ENCODE measurements around the gene DTNB. TPM values are rescaled to one million over a fixed set of nuclear protein-coding genes. Genes with fewer than 3 reads are reported as not detected.

The DTNB gene
- total RNA-seq, 1 donor from 2014 or later = 17.9 TPM

GRCh38 chr2:25483607-25484266 is 189.6 kb downstream of the DTNB start:
- H3K27me3 ChIP-seq = no peaks in the 10 kb centered on the region
- peaks cover 10% of the 10 kb centered on the region for H3K4me1 ChIP-seq
- no peaks in the 10 kb centered on the region for H3K9me3 ChIP-seq
- no peaks in the 10 kb centered on the region for H3K36me3 ChIP-seq
- intact Hi-C loops (cut with DNase I) = no loop called here
- H3K4me3 ChIP-seq = no peak overlapping the region
- no peak overlapping the region for H3K27ac ChIP-seq
- no peak for DNase-seq (ENCODE audit: extremely low spot score in 2 of 2)
- TF ChIP-seq CTCF (IDR thresholded peaks at IDR 0.05) (no peak), POLR2A (IDR thresholded peaks at IDR 0.05) (no peak), POLR2AphosphoS5 (IDR thresholded peaks at IDR 0.05; ENCODE audit: insufficient read depth in 1 of 2, low read depth in 1 of 2) (no peak)

- Histone ChIP-seq H3K4me1 (peaks cover 10% of the 10 kb centered on the region), H3K27ac (no peak overlapping the region), H3K36me3 (no peaks in the 10 kb centered on the region), H3K27me3 (no peaks in the 10 kb centered on the region), H3K9me3 (no peaks in the 10 kb centered on the region), H3K4me3 (no peak overlapping the region)
- DNase-seq (ENCODE audit: extremely low spot score in 2 of 2) = no peak
- TF ChIP-seq POLR2AphosphoS5 (IDR thresholded peaks at IDR 0.05; ENCODE audit: insufficient read depth in 1 of 2, low read depth in 1 of 2) (no peak), CTCF (IDR thresholded peaks at IDR 0.05) (no peak), POLR2A (IDR thresholded peaks at IDR 0.05) (no peak)
- intact Hi-C loops (cut with DNase I) = no loop called here
These were observed 191.0 kb downstream of the DTNB start for GRCh38 chr2:25482341-25482740.

- Histone ChIP-seq H3K27ac (no peak overlapping the region), H3K4me1 (peaks cover 10% of the 10 kb centered on the region), H3K27me3 (no peaks in the 10 kb centered on the region), H3K36me3 (no peaks in the 10 kb centered on the region), H3K9me3 (no peaks in the 10 kb centered on the region), H3K4me3 (no peak overlapping the region)
- no peak for DNase-seq (ENCODE audit: extremely low spot score in 2 of 2)
- no peak for TF ChIP-seq POLR2A (IDR thresholded peaks at IDR 0.05)
- no peak for TF ChIP-seq POLR2AphosphoS5 (IDR thresholded peaks at IDR 0.05; ENCODE audit: insufficient read depth in 1 of 2, low read depth in 1 of 2)
- no peak for TF ChIP-seq CTCF (IDR thresholded peaks at IDR 0.05)
- intact Hi-C loops (cut with DNase I) = no loop called here
These were observed 191.7 kb downstream of the DTNB start for GRCh38 chr2:25481381-25482300.

GRCh38 chr2:25480561-25480960 is 192.8 kb downstream of the DTNB start:
- TF ChIP-seq POLR2AphosphoS5 (IDR thresholded peaks at IDR 0.05; ENCODE audit: insufficient read depth in 1 of 2, low read depth in 1 of 2) (no peak), POLR2A (IDR thresholded peaks at IDR 0.05) (no peak)
- H3K4me1 ChIP-seq = peaks cover 10% of the 10 kb centered on the region
- intact Hi-C loops (cut with DNase I) = no loop called here
- H3K27ac ChIP-seq = no peak overlapping the region
- no peaks in the 10 kb centered on the region for H3K27me3 ChIP-seq
- H3K36me3 ChIP-seq = no peaks in the 10 kb centered on the region
- no peak overlapping the region for H3K4me3 ChIP-seq
- H3K9me3 ChIP-seq = no peaks in the 10 kb centered on the region
- no peak for DNase-seq (ENCODE audit: extremely low spot score in 2 of 2)

- Histone ChIP-seq H3K9me3 (no peaks in the 10 kb centered on the region), H3K36me3 (no peaks in the 10 kb centered on the region), H3K4me1 (peaks cover 10% of the 10 kb centered on the region), H3K4me3 (no peak overlapping the region), H3K27ac (no peak overlapping the region), H3K27me3 (no peaks in the 10 kb centered on the region)
- DNase-seq (ENCODE audit: extremely low spot score in 2 of 2) = no peak
- TF ChIP-seq POLR2AphosphoS5 (IDR thresholded peaks at IDR 0.05; ENCODE audit: insufficient read depth in 1 of 2, low read depth in 1 of 2) (no peak), CTCF (IDR thresholded peaks at IDR 0.05) (no peak), POLR2A (IDR thresholded peaks at IDR 0.05) (no peak)
- intact Hi-C loops (cut with DNase I) = no loop called here
These were observed 193.6 kb downstream of the DTNB start for GRCh38 chr2:25479761-25480160.

All from vagina (tissue), 2 donors.